Activated naive CD4-positive, alpha-beta T cell treated with anti-CD3 and anti-CD28 coated beads, Interleukin-2, amount 10 ng/mL, durations not matched to agents 7 days and 5 days (primary cell): Measurements from ENCODE around the gene CD83.

Experiments used
- CTCF ChIA-PET: fragments of 350-600 bp; sonication (Branson Sonifier 250); formaldehyde crosslinking; loops from one replicate; lab custom pipeline; 2021; ENCODE audit warnings: antibody characterized with exemption; lab: Charles Lee
- DNase-seq: peaks from one replicate; pipeline ENCODE4 v3.0.0-alpha.2; 2020
- H3K27ac Mint-ChIP-seq: one replicate; pipeline ENCODE4 v1.8.0; 2021; ENCODE audit warnings: mild to moderate bottlenecking, moderate library complexity, mixed read lengths
- H3K27me3 Mint-ChIP-seq: one replicate; pipeline ENCODE4 v1.8.0; 2021; ENCODE audit warnings: mild to moderate bottlenecking, mixed read lengths
- H3K36me3 Mint-ChIP-seq: one replicate; pipeline ENCODE4 v1.8.0; 2021; ENCODE audit warnings: mixed read lengths
- H3K4me1 Mint-ChIP-seq: one replicate; pipeline ENCODE4 v1.8.0; 2021; ENCODE audit warnings: mixed read lengths
- H3K4me3 Mint-ChIP-seq: one replicate; pipeline ENCODE4 v1.8.0; 2021; ENCODE audit warnings: mild to moderate bottlenecking, moderate library complexity, mixed read lengths
- H3K9me3 Mint-ChIP-seq: one replicate; pipeline ENCODE4 v1.8.0; 2021; ENCODE audit warnings: mixed read lengths

The CD83 gene

DNA sequence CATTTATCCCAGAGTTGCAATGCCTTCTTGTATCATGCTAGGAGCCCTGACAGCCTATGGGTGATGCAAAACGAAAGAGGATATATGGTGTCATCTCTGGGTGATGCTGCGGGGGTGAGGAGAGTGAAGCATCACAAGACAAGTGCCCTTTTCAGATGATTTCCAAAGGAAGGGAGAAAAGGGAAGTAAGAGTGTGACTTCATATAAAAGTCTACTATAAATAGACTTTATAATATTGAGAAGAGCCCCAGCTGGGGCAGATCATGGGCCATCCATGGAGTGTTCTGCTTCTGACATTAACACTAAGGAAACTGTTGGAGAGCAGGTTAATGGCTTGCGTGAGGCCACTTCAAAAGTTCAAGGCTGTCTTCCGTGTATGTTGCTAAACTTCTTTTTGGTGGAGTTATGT lies 4.4 kb downstream of the CD83 start:
- peaks cover 8% of the 10 kb centered on the region for H3K27me3 Mint-ChIP-seq
- H3K27ac Mint-ChIP-seq, result peak overlapping the region; percentile 45
- CTCF ChIA-PET, result no interaction called here
- DNase-seq, result no peak
- H3K4me1 Mint-ChIP-seq, result peaks cover 30% of the 10 kb centered on the region
- no peak overlapping the region for H3K4me3 Mint-ChIP-seq
- H3K36me3 Mint-ChIP-seq, result peaks cover 28% of the 10 kb centered on the region
- H3K9me3 Mint-ChIP-seq, result no peaks in the 10 kb centered on the region

DNA sequence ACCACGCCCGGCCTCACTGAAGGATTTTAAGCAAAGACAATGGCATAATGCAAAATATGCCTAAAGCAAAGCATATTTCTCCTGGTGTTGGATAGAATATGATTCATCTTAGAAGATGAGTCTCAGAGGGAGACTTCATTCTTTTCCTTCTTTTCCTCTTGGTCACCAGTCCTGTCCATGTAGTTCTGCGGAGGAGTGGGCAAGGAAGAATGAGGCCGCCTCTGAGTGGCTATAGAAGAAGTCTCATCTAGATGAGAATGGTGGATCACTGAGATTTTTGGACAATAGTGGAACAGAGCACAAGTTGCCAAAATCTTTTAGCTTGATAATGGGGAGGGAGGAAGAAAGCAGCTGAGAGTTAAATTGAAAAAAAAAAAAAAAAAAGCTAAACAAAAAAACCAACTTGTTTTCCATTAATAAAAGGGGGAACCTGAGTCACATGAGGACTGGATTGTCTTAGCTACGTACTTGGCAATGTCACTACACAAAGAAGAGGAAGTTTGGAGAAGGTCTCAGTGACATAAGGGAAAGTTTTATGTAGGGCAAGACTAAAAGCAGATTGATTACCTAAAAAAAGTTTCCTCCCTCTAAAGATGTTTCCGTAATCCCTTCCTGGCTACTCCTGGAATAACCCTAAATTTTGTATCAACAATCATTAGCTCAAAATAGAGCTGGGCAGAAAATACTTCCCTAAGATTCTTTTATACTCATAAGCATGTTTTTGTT lies 6.0 kb downstream of the CD83 start:
- H3K9me3 Mint-ChIP-seq, result no peaks in the 10 kb centered on the region
- CTCF ChIA-PET, result interaction anchor here (1.7 kb wide), 1 partner anchor 20 kb away, joined by 4 read pairs; no protein-coding TSS in a partner anchor
- peaks cover 21% of the 10 kb centered on the region for H3K4me1 Mint-ChIP-seq
- peaks cover 23% of the 10 kb centered on the region for H3K36me3 Mint-ChIP-seq
- no peak overlapping the region for H3K27ac Mint-ChIP-seq
- no peaks in the 10 kb centered on the region for H3K27me3 Mint-ChIP-seq
- no peak for DNase-seq
- no peak overlapping the region for H3K4me3 Mint-ChIP-seq

DNA sequence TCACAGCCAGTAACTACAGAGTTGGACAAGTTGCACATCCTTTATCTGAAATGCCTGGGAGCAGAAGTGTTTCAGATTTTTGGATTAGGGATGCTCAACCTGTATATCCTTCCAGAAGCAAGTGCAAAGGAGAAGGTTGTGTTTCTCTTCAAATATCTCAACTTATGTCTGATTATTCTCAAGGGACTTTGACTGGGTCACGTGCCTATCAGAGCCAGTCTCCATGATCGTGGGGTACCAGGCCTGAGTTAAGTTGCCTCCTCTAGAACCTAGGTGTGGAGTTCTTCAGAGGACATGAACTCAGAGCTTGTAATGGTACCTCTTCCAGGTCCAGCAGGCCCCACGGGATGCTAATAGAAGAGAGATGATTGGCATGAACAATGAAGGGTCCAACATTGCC lies 7.8 kb downstream of the CD83 start:
- Mint-ChIP-seq H3K4me1 (peaks cover 19% of the 10 kb centered on the region), H3K27ac (no peak overlapping the region), H3K36me3 (peaks cover 22% of the 10 kb centered on the region), H3K4me3 (no peak overlapping the region), H3K9me3 (no peaks in the 10 kb centered on the region), H3K27me3 (no peaks in the 10 kb centered on the region)
- CTCF ChIA-PET, result no interaction called here
- DNase-seq, result no peak

DNA sequence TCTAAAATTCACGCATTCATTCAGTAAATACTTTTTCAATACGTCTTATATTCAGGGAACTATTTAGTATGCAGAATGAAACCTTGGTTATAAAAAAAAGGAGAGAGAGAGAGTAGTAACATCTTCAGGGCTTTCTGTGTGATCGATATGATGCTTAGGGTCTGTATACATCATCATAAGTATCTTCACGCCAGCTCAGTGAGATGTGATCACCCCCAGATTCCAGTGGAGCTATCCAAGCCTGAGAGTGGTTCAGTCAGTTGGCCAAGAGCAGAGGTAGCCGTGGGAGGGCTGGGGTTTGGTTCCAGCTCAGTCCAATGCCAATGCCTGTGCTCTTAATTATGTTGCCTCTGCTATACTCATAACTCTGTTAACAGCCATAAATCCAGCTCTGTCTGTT lies 8.6 kb downstream of the CD83 start:
- H3K9me3 Mint-ChIP-seq, result no peaks in the 10 kb centered on the region
- DNase-seq, result no peak
- CTCF ChIA-PET, result interaction anchor here (0.8 to 1.1 kb wide), 3 partner anchors 9 to 82 kb away, joined by 3 read pairs; partner anchors contain the start of gene CD83
- peaks cover 24% of the 10 kb centered on the region for H3K36me3 Mint-ChIP-seq
- no peak overlapping the region for H3K4me3 Mint-ChIP-seq
- H3K27me3 Mint-ChIP-seq, result no peaks in the 10 kb centered on the region
- peaks cover 16% of the 10 kb centered on the region for H3K4me1 Mint-ChIP-seq
- no peak overlapping the region for H3K27ac Mint-ChIP-seq

DNA sequence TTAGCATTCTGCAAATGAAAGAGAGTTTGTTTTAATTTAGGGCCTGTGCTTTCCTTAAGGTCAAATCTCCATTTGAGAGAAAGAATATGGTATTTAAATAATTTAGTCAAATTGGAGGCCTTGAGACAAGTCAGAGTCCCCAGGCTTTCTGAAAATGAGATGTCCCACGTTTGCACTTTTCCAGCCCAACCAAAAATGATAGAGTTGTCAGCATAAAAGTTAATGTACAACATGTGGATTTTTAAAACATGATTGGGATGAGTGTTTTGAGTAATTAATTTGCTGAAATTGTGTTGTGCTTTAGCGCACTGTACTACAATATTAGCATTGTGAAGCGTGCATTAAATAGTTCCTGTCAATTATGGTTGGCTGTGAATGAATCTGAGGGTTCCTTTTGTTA lies 10.0 kb downstream of the CD83 start:
- Mint-ChIP-seq H3K36me3 (peaks cover 19% of the 10 kb centered on the region), H3K4me3 (no peak overlapping the region), H3K9me3 (no peaks in the 10 kb centered on the region), H3K27me3 (no peaks in the 10 kb centered on the region), H3K27ac (no peak overlapping the region), H3K4me1 (peaks cover 10% of the 10 kb centered on the region)
- CTCF ChIA-PET, result interaction anchor here (1.1 kb wide), 1 partner anchor 17 kb away, joined by 3 read pairs; no protein-coding TSS in a partner anchor
- DNase-seq, result no peak

DNA sequence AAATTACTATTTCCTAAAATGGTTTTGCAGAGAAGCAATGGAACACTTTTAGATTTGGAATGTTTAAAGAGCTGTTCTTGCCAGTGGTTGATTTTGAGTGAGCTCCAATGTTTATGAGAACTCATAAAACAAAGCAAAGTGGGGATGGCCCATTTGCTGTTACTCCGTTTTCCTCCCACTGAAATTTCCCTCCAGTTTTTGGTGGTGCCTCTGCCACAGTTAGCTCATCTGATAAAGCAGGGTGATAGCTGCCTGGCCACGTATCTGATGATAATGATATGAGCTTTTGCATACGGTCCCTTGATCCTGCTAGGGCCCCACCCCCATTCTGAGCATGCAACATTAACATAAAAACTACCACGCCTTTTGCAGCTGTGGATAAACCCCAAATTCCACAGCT lies 10.4 kb downstream of the CD83 start:
- no peak for DNase-seq
- Mint-ChIP-seq H3K27me3 (no peaks in the 10 kb centered on the region), H3K9me3 (no peaks in the 10 kb centered on the region), H3K36me3 (peaks cover 21% of the 10 kb centered on the region), H3K4me1 (peaks cover 10% of the 10 kb centered on the region), H3K4me3 (no peak overlapping the region), H3K27ac (no peak overlapping the region)
- CTCF ChIA-PET, result interaction anchor here (2.1 kb wide), 1 partner anchor 9 kb away, joined by 4 read pairs; no protein-coding TSS in a partner anchor

DNA sequence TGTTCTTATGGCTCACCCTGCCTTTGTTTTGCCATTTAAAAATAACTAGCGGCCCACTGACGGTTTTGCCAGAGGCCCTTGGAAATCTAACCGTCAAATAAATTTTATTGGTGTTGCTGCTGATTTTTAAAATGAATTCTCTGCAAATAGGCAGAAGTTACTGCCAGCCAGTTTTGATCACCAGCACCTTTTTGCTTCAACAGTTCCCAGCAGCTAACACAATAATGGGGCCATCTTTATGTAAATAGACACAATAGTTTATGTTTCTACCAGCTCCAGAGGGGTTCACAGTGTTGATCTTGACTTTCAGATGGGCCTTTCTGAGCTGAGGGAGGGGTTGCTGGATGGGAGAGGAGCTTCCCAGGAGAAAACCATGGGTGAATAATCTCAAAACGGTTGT lies 11.2 kb downstream of the CD83 start:
- Mint-ChIP-seq H3K4me1 (peaks cover 10% of the 10 kb centered on the region), H3K27ac (no peak overlapping the region), H3K36me3 (peaks cover 21% of the 10 kb centered on the region), H3K9me3 (no peaks in the 10 kb centered on the region), H3K4me3 (no peak overlapping the region), H3K27me3 (no peaks in the 10 kb centered on the region)
- DNase-seq, result no peak
- CTCF ChIA-PET, result interaction anchor here (1.1 to 2.3 kb wide), 10 partner anchors 10 to 1495 kb away, joined by 3 to 10 read pairs (median 4); no protein-coding TSS in a partner anchor

DNA sequence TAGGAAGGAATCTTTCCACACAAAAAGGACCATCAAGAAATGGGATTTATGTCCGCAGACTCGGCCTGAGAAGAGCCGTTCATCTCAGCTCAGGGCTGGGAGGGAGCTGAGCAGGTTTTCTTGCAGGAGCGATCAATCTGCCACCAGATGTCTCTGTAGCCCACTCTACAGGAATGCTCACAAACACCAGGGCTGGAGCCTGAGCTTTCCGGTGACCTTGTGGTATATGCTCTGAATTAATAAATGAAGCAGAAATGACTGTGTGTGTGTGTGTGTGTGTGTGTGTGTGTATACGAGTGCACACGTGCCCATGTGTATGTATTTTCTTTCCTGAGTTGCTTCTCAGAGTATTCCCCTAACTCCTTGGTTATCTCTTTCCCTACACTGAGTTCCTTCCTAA lies 12.0 kb downstream of the CD83 start:
- Mint-ChIP-seq H3K9me3 (no peaks in the 10 kb centered on the region), H3K4me1 (peaks cover 10% of the 10 kb centered on the region), H3K4me3 (no peak overlapping the region), H3K27ac (no peak overlapping the region), H3K36me3 (peaks cover 27% of the 10 kb centered on the region), H3K27me3 (no peaks in the 10 kb centered on the region)
- peak; percentile 59 for DNase-seq
- CTCF ChIA-PET, result interaction anchor here (1.1 to 2.3 kb wide), 12 partner anchors 9 to 1495 kb away, joined by 3 to 10 read pairs (median 4); no protein-coding TSS in a partner anchor

DNA sequence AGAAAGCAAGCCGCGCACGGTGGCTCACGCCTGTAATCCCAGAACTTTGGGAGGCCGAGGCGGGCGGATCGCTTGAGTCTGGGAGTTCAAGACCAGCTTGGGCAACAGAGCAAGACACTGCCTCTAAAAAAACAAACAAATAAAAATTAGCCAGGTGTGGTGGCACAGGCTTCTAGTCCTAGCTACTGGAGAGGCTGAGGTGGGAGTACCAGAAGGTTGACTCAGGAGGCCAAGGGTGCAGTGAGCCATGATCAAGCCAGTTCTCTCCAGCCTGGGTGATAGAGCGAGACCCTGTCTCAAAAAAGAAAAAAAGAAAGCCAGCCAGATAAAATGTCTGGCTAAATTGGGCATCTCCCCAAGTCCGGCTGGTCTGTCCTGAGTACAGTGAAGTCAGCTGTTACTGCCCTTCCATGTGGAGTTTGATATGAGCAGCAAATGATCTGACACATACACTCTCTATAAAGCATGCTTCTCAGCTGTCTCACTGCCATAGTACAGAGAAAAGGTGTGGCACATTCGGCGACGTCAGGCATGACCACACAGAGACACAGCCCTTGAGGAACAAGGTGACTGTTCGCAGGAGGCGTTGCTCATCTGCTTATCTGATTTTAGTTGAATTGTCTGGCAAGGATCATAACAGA lies 13.0 kb downstream of the CD83 start:
- CTCF ChIA-PET, result interaction anchor here (1.4 to 2.3 kb wide), 5 partner anchors 10 to 1492 kb away, joined by 4 to 10 read pairs (median 5); no protein-coding TSS in a partner anchor
- H3K36me3 Mint-ChIP-seq, result peaks cover 30% of the 10 kb centered on the region
- DNase-seq, result no peak
- H3K4me1 Mint-ChIP-seq, result peaks cover 10% of the 10 kb centered on the region
- no peak overlapping the region for H3K4me3 Mint-ChIP-seq
- no peak overlapping the region for H3K27ac Mint-ChIP-seq
- H3K27me3 Mint-ChIP-seq, result no peaks in the 10 kb centered on the region
- H3K9me3 Mint-ChIP-seq, result no peaks in the 10 kb centered on the region

DNA sequence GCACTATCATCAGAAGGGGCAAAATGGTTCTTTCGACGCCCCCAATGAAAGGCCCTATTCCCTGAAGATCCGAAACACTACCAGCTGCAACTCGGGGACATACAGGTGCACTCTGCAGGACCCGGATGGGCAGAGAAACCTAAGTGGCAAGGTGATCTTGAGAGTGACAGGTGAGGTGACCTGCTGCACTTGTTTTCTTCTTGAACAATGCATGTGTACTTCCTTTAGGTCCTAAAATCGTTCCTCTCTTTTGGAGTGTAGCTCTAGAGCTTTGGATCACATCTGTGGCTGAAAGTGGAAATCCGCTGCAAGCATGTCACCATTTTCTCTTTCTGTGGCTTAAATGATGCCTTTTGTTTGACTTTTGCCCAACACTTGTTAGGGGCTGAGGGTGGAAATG lies 14.0 kb downstream of the CD83 start:
- H3K27me3 Mint-ChIP-seq, result no peaks in the 10 kb centered on the region
- H3K36me3 Mint-ChIP-seq, result peaks cover 34% of the 10 kb centered on the region
- H3K9me3 Mint-ChIP-seq, result no peaks in the 10 kb centered on the region
- CTCF ChIA-PET, result no interaction called here
- no peak overlapping the region for H3K27ac Mint-ChIP-seq
- no peak overlapping the region for H3K4me3 Mint-ChIP-seq
- no peak for DNase-seq
- H3K4me1 Mint-ChIP-seq, result peaks cover 10% of the 10 kb centered on the region

DNA sequence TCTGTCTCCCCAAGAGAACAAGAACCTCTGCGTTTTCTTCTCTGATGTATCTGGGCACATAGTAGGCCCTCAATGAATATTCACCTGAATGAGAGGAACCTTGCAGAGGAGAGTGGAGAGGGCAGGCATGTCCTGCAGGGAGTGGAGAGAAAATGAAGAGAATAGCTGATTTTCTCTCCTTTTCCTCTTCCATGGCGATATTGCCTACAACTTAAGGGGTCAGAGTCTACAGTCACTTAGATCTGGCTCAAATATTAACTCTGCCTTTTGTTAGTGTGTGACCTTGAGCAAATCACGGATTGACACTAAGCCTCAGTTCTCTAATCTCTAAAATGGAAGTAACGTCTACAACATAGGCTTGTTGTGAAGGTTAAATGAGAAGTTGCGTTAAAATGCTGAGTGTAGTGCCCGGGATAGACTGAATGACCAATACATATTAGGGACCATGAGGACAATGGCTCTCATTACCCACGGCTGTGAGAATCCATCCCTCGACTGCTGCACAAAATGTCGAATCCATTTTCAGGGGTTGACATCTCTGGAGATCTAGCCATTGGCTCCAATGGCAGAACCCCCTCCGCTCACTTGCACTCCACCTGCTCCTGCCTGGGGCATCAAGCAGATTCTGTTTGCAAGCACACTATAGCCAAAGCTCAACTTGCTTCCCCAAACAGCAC lies 14.8 kb downstream of the CD83 start:
- H3K9me3 Mint-ChIP-seq, result no peaks in the 10 kb centered on the region
- peaks cover 10% of the 10 kb centered on the region for H3K4me1 Mint-ChIP-seq
- CTCF ChIA-PET, result no interaction called here
- no peak overlapping the region for H3K27ac Mint-ChIP-seq
- DNase-seq, result no peak
- peaks cover 34% of the 10 kb centered on the region for H3K36me3 Mint-ChIP-seq
- no peaks in the 10 kb centered on the region for H3K27me3 Mint-ChIP-seq
- H3K4me3 Mint-ChIP-seq, result no peak overlapping the region

DNA sequence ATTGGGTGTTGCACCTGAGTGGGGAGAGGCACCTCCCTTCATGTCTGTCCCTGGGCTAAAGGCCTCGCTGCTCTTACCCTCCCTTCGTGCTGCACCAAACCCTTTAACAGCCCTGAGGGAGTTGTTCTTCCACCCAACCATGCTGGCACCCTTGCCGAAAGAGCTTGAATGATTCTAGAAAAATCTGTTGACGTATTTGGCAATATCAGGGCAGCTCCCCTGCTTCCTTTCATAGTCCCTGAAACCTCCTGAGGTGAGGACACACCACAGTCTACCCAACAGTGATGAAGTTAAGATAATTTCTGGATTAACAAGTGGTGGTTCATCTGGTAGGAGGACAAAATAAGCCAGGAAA lies 15.3 kb downstream of the CD83 start:
- Mint-ChIP-seq H3K4me1 (peaks cover 10% of the 10 kb centered on the region), H3K9me3 (no peaks in the 10 kb centered on the region), H3K4me3 (no peak overlapping the region), H3K27me3 (no peaks in the 10 kb centered on the region), H3K36me3 (peaks cover 34% of the 10 kb centered on the region), H3K27ac (no peak overlapping the region)
- CTCF ChIA-PET, result no interaction called here
- DNase-seq, result no peak

DNA sequence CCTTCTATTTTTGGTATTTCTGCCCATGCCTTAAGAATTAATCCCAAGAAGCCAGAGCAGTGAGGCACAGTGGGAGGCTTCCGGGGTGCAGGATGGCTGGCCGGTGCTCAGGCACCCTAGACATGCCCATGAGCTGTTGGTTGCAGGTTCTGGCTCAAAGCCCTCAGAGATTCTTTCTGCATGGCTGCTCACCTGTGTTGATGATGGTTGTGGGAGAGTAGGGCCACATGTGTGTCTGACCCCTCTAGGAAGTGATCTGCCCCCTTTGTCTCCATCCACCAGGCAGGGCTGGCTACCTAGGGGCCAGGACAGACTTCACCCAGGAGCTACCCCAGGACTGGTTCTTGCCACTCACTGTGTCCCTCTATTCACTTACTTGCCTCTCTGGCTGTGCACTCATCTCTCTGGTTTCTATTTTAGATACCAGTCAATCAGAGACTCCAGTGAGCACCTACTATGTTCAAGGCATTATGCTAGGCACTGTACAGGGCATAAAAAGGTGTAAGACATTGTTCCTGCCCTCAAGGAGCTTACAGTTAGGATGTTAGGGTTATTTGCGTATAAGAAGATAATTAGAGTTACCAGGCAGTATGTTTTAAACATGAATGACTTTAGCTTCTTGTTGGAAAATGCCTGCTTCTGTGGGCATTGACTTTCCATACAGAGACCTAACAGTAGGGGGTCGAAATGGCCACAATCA lies 16.8 kb downstream of the CD83 start:
- Mint-ChIP-seq H3K27me3 (no peaks in the 10 kb centered on the region), H3K36me3 (peaks cover 34% of the 10 kb centered on the region), H3K4me3 (no peak overlapping the region), H3K4me1 (peaks cover 8% of the 10 kb centered on the region), H3K27ac (no peak overlapping the region), H3K9me3 (no peaks in the 10 kb centered on the region)
- CTCF ChIA-PET, result interaction anchor here (1.1 kb wide), 1 partner anchor 11 kb away, joined by 3 read pairs; no protein-coding TSS in a partner anchor
- DNase-seq, result no peak
